NCI-H187 treated with DMSO at 0.1 percent for 48 hours (cell line): ENCODE results near the gene KIF22.
"Not testable (repeated sequence)": the region's sequence is repeated elsewhere in the genome, so short reads cannot be mapped to it uniquely, and the experiment has no call there.

Experiments
- DNase-seq: peaks from one replicate; lab custom pipeline; 2025; lab: John Stamatoyannopoulos, UW

The KIF22 gene

GRCh38 chr16:29766571-29766970 lies 24.0 kb upstream of the KIF22 start:
- DNase-seq = no peak

GRCh38 chr16:29767062-29767461 lies 23.5 kb upstream of the KIF22 start:
- no peak for DNase-seq

DNA sequence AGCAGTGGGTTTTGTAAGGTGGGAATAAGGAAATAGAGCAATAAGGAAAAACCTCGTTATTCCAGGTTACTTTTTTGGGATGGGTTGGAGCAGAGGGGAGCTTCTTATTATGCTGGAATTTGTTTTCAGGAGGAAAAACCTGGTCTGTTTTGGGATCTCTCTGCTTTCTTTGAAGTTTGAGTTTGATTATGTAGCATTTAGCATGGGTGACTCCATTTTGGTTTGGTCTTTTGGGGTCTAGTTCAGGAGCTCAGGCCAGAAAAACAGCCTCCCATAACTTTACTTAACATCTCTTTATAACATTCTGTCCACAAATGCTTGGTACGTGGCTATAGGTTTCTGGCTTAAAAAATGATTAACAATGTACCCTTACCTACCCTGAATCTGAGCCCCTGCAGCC lies 21.0 kb upstream of the KIF22 start:
- DNase-seq = no peak

DNA sequence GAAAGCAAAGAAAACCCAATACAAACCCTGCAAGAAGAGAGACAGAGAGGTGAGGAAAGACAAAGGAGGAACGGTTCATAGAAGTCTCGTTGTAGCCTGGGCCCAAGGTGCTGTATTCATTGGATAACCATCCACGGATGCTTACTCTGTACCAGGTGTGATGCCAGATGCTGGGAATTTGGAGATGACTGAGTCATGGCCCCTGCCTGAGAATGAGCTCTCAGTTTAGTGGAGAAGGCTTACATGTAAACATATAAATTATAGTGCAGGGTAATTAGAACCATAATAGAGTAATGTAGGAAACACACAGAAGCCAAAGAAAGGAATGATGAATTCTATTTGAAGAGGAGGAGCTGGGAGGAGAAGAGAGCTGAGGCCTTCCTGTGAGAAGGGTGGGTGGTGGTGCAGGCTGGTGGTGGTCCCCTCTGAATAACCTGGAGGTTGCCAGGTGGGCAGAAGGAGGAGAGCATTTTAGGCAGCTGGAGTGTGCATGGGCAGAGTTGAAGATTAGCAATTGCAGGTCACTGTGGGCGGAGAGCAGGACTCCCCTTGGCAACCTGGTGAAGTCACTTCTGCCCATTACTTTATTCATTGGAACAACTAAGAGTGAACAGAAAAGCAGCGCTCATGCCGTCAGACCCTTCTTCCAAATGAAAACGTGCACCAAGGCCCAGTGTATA lies 20.2 kb upstream of the KIF22 start:
- no peak for DNase-seq

GRCh38 chr16:29772330-29772729 lies 18.2 kb upstream of the KIF22 start:
- DNase-seq = not testable (repeated sequence)

DNA sequence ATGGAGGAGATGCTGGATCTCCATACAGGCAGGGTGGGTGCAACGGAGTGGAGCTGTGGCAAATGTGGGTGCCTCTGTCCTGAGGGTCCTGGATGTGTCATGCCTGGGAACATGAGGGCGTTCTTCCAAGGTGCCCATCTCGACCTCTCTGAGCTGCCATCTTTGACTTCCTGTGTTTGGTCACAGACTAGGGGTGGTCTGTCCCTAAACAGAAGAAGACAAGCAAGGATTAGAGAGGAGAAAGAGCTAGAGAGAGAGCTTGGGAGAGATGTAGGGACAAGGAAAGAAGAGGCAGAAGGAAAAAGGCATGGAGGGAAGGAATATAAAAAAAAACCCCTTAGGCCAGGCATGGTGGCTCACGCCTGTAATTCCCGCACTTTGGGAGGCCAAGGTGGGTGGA lies 15.8 kb upstream of the KIF22 start:
- no peak for DNase-seq

- DNase-seq = no peak
Measured at GRCh38 chr16:29775742-29776408, 14.7 kb upstream of the KIF22 start.

- no peak for DNase-seq
Measured at GRCh38 chr16:29777576-29778350, 12.8 kb upstream of the KIF22 start, which contains the start of gene ZG16. ZG16 (plus strand) TSS chr16:29778256; CDS start chr16:29779267, 1,011 bp downstream.

GRCh38 chr16:29779474-29779873 lies 11.1 kb upstream of the KIF22 start:
- DNase-seq = no peak

DNA sequence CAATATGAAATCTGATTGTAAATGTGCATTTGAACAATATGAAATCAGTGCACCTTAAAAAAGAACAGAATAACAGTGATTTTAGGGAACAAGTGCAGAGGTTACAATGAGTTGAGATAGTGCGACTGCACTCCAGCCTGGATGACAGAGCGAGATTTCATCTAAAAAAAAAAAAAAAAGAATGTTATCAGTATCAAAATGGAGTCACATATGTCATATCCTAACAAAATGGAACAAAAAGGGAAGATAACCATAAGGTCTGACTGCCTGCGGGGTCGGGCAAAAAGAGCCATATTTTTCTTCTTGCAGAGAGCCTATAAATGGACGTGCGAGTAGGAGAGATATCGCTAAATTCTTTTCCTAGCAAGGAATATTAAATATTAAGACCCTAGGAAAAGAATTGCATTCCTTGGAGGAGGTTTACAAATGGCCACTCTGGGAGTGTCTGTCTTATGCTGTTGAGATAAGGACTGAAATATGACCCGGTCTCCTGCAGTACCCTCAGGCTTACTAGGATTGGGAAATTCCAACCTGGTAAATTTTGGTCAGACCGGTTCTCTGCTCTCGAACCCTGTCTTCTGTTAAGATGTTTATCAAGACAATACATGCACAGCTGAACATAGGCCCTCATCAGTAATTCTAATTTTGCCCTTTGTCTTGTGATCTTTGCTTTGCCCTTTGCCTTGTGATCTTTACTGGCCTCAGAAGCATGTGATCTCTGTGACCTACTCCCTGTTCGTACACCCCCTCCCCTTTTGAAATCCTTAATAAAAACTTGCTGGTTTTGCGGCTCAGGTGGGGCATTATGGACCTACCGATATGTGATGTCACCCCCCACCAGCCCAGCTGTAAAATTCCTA lies 7.2 kb upstream of the KIF22 start:
- not testable (repeated sequence) for DNase-seq

GRCh38 chr16:29784157-29784556 lies 6.4 kb upstream of the KIF22 start:
- DNase-seq = no peak

DNA sequence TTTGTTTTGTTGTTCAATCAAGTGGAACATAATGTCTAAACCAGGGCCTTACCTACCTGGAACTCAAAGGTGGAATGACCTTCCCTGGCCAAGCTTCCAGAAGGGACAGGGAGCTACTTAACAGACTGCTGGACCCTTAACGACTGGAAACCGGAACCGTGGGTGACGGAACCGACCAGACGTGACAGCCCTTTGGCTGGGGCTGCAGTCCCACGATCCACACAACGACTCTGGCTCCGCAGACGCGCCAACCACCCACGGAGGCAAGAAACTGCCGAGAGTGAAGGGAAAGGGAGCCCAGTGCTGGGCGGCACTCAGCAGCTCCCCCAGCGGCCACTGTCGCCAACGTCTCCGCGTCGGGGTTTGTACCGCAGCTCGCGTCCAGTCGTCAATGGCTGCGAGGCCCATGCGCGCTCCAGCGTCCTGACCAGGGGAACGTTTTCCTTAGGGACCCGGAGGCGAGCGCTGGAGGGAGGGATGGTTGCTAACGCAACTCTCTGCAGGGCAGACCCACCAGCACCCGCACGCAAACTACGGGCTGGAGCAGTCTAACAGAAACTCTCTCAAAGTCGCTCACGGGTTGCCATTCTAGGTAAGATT lies 5.5 kb upstream of the KIF22 start:
- no peak for DNase-seq

- DNase-seq = not testable (repeated sequence)
Measured at GRCh38 chr16:29787155-29787554, 3.4 kb upstream of the KIF22 start.

DNA sequence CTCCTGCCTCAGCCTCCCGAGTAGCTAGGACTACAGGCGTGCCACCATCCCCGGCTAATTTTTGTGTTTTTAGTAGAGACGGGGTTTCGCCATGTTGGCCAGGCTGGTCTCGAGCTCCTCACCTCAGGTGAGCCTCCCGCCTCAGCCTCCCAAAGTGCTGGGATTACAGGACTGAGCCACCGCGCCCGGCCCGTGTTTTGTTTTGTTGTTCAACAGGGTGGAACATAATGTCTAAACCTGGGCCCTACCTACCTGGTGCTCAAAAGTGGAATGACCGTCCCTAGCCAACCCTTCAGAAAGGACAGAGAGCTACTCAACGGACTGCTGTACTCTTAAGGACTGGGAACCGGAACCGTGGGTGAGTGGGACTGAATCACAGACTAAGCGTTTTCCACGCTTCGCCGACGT lies 772 bp upstream of the KIF22 start:
- no peak for DNase-seq

DNA sequence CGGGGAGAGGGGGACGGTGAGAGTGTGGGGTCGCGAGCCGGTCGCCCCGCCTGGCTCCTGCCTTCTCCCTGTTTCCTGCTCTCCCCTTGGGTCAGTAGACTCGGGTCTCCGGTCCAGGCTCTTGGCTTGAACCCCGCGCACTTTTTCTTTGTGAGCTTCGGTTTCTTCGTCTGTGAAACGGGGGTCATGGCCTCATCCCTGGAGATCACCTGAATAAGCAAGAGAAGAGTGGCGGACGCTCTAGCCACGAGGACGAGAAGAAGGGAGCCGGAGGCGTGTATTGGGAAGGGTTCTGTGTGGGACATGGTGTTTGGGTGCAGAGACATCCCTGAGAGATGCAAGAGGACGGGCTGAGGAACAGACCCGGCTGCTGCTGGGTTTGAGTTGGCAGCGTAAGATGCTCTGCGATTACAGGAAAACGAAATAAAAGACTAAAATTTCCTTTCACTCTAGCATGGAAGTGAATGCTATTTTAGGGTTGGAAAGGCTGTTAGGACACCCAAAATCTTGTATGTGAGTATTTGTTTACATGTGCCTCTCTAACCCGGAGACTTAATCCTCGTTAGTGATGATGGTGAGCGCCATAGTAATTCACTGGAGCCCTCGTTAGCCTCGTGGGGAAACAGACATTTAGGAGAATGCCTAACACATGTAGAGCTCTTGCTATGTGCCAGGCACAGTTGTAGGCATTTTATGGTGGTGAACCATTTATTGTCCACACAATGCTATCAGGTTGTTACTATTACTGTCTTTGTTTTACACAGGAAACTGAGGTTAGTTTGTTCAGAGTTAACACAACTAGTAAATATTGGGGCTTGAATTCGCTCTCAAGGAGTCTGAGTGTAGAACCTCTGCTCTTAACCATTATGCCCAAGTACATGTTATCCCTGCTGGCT lies 646 bp downstream of the KIF22 start:
- no peak for DNase-seq

DNA sequence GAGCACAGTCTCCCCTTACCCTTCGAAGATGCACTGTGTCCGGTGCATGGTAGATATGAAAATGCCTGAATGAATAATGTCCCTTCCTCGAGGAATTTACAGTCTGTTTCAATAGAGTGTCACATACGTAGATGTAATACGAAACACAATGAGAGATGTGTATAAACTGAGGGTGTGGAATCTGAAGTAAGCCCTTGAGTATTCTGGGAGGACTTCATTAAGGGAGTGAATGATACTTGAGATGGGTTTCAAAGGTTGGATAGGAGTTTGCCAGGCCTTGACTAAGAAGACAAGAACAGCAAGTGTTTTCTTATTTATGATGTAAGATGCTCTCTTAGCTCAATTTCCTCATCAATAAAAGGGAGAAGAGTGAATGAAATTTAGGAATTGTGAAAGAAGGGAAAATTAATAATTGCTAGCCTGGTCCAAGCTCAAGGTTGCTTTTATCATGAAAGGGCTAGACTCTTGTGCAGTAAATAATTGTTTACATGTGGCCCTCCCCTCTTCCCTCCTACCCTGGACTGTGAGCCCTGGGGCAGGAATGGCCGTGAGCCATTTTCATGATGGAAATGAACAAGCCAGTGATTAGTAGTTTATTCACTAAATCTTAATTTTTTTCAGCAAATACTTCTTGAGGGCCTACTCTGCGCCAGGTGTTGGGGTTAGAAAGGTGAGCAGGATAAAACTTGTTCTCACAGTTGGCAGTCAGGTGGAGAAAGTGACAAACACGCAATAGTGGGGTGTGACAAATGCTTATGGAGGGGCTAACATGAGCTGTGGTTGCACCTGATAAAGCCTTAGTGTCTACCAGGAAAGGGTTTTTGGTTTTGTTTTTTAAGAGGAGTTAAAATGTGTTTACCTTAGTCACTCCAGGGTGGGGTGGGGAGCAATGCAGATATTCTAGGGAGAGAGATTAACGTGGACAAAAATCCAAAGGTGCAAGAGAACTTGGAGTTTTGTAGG lies 1.6 kb downstream of the KIF22 start:
- no peak for DNase-seq

DNA sequence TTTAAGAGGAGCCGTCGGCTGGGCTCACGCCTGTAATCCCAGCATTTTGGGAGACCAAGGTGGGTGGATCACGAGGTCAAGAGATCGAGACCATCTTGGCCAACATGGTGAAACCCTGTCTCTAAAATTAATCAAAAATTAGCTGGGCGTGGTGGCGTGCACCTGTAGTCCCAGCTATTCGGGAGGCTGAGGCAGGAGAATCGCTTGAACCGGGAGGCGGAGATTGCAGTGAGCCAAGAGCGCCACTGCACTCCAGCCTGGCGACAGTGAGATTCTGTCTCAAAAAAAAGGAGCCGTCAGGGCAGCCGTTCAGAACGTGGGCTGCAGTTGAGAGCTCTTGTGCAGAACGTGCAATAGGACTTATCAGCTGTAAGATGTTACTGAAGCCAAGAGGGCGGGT lies 2.6 kb downstream of the KIF22 start:
- not testable (repeated sequence) for DNase-seq

GRCh38 chr16:29794231-29794710 lies 3.7 kb downstream of the KIF22 start:
- no peak for DNase-seq

- no peak for DNase-seq
Measured at GRCh38 chr16:29802416-29802935, 11.9 kb downstream of the KIF22 start.
